Gastroesophageal sphincter (tissue), 4 donors: ENCODE data around the gene SAMD4A. TPM values are rescaled to one million over a fixed set of nuclear protein-coding genes. Genes with fewer than 3 reads are reported as not detected.

Experiments used
- ATAC-seq: fragments of 150-250 bp; one replicate; pipeline ENCODE4 v1.9.1; 2016; ENCODE audit warnings: mild to moderate bottlenecking, moderate library complexity
- H3K27ac ChIP-seq, 4 donors: fragments of 200-600 bp; sonication (generic) in 3 of 4; 1 replicate in 3 of 4; 2 replicates in 1 of 4; pipeline ENCODE4 v1.5.1; 2016 to 2019
- H3K27me3 ChIP-seq: fragments of 200-600 bp; sonication (generic); one replicate; pipeline ENCODE4 v1.5.1; 2019
- H3K36me3 ChIP-seq, 2 donors: fragments of 200-600 bp; sonication (generic); one replicate each; pipeline ENCODE4 v1.5.1; 2019; ENCODE audit warnings: control low read depth in 1 of 2
- H3K4me1 ChIP-seq, 3 donors: fragments of 200-600 bp; sonication (generic); 1 replicate in 2 of 3; 2 replicates in 1 of 3; pipeline ENCODE4 v1.5.1; 2016 to 2019; ENCODE audit warnings: control low read depth in 2 of 3
- H3K4me3 ChIP-seq, 2 donors: fragments of 200-600 bp; sonication (generic); one replicate each; pipeline ENCODE4 v1.5.1; 2019; ENCODE audit warnings: mild to moderate bottlenecking in 1 of 2, moderate library complexity in 1 of 2
- H3K9me3 ChIP-seq, 3 donors: fragments of 200-600 bp; sonication (generic); one replicate each; pipeline ENCODE4 v1.5.1; 2017 to 2019; ENCODE audit warnings: control low read depth in 2 of 3
- EP300 ChIP-seq: sonication (generic); formaldehyde crosslinking; IDR thresholded peaks from one replicate; pipeline ENCODE4 v1.6.1; 2017; ENCODE audit warnings: antibody characterized with exemption, mild to moderate bottlenecking
- POLR2A ChIP-seq, 2 donors: fragments of 450-650 bp; IDR thresholded peaks; one replicate each; pipeline ENCODE4 v1.6.1; 2017; ENCODE audit warnings: antibody characterized with exemption in 2 of 2, mild to moderate bottlenecking in 2 of 2, moderate library complexity in 1 of 2
- POLR2AphosphoS5 ChIP-seq: sonication (generic); formaldehyde crosslinking; IDR thresholded peaks from one replicate; pipeline ENCODE4 v1.6.1; 2017; ENCODE audit warnings: antibody characterized with exemption
- WGBS, 2 donors: methylation state at CpG; one replicate each; pipeline ENCODE4 v1.1.5; 2018; ENCODE audit warnings: low coverage in 1 of 2; 5-methylcytosine and 5-hydroxymethylcytosine counted together
- total RNA-seq, 4 donors: library from RNA; depleted of rRNA; stranded (reverse); fragments of >200 nt; gene quantifications; one replicate each; pipeline ENCODE4 v1.1.0, GENCODE V29; 2016
- TF ChIP-seq, protein P1 (sequence below), 4 experiments: fragments of 200-600 bp in 2 of 4; fragments of 450-650 bp in 2 of 4; sonication (generic) in 1 of 4; IDR thresholded peaks; one replicate each; pipeline ENCODE4 v1.5.1; 2017 to 2019; ENCODE audit warnings: antibody characterized with exemption in 4 of 4, mild to moderate bottlenecking in 2 of 4, moderate library complexity in 2 of 4

The SAMD4A gene
- total RNA-seq, 4 donors from 2014 or later = 65.2 to 163 (median 89.7) TPM

DNA sequence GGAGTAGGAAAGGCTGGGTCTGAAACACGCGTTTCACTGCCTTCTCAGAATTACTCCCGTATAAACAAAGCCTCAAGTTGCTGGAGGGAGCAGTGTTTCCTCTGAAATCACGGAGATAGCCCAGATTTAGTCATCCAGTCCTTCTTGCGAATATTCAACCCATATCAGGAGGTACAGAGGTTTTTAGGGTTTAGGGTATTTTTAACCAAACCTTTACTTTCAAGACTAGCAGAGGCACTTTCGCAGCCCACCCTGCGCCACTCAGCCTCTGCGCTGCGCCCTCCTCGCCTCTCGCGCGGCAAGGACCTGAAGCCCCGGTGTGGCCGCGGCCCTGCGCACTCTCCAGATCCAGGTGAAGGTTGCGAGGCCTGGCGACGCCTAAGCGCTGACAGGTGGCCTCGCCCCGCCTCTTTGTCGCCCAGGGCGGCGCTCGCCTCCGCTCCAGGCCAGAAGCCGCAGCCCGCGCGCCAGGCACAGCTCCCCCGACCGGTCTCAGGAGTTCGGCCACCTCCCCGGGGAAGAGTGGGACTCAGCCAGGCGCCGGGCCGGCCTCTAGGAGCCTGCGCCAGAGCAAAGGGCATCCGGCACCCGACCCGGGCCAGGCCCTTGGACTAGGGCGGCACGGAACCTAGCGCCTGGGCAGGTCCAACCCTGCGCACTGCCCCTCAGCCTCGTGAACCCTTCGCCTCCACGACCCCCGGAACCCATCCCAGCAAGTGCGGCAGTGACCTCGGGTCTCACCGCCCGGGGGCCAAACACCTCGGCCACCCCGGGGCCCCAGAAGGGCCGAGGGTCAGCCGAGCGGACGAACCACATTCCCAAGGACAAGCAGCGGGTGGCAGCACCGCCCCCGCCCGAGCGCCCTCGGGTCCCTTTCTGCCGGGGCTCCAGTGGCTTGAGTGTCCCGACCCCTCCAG lies 1.8 kb upstream of the SAMD4A start:
- H3K27me3 ChIP-seq = no peaks in the 10 kb centered on the region
- no peaks in the 10 kb centered on the region for H3K9me3 ChIP-seq
- H3K4me1 ChIP-seq = peaks cover 0 to 33% (median 10%) of the 10 kb centered on the region in 3 donors
- H3K27ac ChIP-seq = peak overlapping the region; percentile 91 to 100 (median 96)
- peak; percentile 44 for ATAC-seq
- 0 to 10% methylated on average over 4 to 18 of the region's 69 CpGs for WGBS, 2 donors
- H3K36me3 ChIP-seq = no peaks in the 10 kb centered on the region
- peak overlapping the region; percentile 47 to 88 for H3K4me3 ChIP-seq
- no peak for TF ChIP-seq EP300
- TF ChIP-seq, protein P1, sequence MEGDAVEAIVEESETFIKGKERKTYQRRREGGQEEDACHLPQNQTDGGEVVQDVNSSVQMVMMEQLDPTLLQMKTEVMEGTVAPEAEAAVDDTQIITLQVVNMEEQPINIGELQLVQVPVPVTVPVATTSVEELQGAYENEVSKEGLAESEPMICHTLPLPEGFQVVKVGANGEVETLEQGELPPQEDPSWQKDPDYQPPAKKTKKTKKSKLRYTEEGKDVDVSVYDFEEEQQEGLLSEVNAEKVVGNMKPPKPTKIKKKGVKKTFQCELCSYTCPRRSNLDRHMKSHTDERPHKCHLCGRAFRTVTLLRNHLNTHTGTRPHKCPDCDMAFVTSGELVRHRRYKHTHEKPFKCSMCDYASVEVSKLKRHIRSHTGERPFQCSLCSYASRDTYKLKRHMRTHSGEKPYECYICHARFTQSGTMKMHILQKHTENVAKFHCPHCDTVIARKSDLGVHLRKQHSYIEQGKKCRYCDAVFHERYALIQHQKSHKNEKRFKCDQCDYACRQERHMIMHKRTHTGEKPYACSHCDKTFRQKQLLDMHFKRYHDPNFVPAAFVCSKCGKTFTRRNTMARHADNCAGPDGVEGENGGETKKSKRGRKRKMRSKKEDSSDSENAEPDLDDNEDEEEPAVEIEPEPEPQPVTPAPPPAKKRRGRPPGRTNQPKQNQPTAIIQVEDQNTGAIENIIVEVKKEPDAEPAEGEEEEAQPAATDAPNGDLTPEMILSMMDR (IDR thresholded peaks at IDR 0.05) = peak in 2 of 4 experiments; percentile 29 to 44
- peak; percentile 63 for TF ChIP-seq POLR2AphosphoS5
- peak in 1 of 2 donors; percentile 14 for TF ChIP-seq POLR2A (IDR thresholded peaks at IDR 0.05)

DNA sequence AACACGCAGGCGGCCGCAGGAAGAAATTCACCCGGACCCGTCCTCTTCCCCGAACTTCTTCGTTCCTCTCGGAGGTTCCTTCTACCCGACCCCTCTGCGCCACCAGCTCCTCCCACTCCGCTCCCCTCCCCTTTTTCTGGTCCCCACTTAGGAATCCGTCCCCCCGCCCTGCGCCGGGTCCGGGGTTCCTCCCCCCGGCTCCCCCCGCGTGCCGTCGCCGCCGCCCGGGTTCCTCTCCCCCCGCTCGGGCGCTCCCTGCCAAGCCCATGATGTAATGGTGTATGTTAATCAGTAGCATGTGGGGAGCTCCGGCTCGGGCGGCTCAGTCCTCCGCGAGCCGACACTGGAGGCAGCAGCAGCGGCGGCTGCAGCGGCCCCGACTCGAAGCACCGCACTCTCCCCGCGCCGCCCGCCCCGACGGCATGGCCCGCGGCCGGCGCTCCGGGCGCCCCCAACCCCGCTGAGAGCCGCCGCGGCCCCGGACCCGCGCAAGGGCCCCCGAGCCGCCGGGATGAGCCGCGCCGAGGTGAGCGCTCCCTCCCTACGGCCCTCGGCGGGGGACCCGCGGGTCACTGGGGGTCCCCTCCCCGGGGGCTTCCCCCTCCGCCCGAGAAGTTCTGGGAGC lies 1.0 kb upstream of the SAMD4A start:
- no peaks in the 10 kb centered on the region for H3K36me3 ChIP-seq
- no peaks in the 10 kb centered on the region for H3K27me3 ChIP-seq
- peak; percentile 90 to 96 for TF ChIP-seq POLR2A (IDR thresholded peaks at IDR 0.05)
- TF ChIP-seq POLR2AphosphoS5 = peak; percentile 98
- no peak for TF ChIP-seq EP300
- H3K27ac ChIP-seq = peak overlapping the region; percentile 91 to 100 (median 96)
- H3K9me3 ChIP-seq = no peaks in the 10 kb centered on the region
- ATAC-seq = peak; percentile 85
- H3K4me1 ChIP-seq = peaks cover 0 to 41% (median 15%) of the 10 kb centered on the region in 3 donors
- 0% methylated on average over 3 to 9 of the region's 73 CpGs for WGBS, 2 donors
- H3K4me3 ChIP-seq = peak overlapping the region; percentile 47 to 88

DNA sequence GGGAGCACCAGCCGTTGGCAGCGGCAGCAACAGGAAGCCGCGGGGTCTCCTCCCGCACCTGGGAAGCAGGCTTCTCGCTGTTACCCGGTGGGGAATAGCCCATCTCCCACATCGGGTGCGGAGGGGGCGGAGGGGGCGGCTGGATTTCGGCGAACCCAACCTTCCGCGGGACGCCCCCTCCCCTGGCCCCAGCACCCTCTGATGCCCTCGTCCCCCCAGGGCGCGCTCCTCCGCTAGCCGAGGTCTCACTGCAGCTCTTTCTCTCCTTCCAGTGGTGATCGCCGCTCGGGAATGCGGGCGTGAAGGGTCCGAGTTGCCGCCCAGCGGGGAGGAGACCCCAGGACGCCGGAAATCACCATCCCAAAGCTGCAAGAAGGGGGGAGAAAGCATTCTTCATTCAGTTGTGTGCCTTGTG lies 303 bp downstream of the SAMD4A start:
- no peak for ATAC-seq
- TF ChIP-seq POLR2A (IDR thresholded peaks at IDR 0.05) = no peak
- TF ChIP-seq POLR2AphosphoS5 = no peak
- TF ChIP-seq, protein P1 (IDR thresholded peaks at IDR 0.05) = no peak
- no peak for TF ChIP-seq EP300
- Histone ChIP-seq H3K27ac (peak overlapping the region; percentile 91 to 100 (median 96)), H3K4me3 (peak overlapping the region; percentile 47 to 88), H3K4me1 (peaks cover 0 to 44% (median 18%) of the 10 kb centered on the region in 3 donors), H3K27me3 (no peaks in the 10 kb centered on the region), H3K9me3 (no peaks in the 10 kb centered on the region), H3K36me3 (peaks cover 0 to 2% of the 10 kb centered on the region in 2 donors)
- 0% methylated on average over 9 of the region's 31 CpGs; no CpG with 5 or more reads in 1 of the 2 donors for WGBS, 2 donors

DNA sequence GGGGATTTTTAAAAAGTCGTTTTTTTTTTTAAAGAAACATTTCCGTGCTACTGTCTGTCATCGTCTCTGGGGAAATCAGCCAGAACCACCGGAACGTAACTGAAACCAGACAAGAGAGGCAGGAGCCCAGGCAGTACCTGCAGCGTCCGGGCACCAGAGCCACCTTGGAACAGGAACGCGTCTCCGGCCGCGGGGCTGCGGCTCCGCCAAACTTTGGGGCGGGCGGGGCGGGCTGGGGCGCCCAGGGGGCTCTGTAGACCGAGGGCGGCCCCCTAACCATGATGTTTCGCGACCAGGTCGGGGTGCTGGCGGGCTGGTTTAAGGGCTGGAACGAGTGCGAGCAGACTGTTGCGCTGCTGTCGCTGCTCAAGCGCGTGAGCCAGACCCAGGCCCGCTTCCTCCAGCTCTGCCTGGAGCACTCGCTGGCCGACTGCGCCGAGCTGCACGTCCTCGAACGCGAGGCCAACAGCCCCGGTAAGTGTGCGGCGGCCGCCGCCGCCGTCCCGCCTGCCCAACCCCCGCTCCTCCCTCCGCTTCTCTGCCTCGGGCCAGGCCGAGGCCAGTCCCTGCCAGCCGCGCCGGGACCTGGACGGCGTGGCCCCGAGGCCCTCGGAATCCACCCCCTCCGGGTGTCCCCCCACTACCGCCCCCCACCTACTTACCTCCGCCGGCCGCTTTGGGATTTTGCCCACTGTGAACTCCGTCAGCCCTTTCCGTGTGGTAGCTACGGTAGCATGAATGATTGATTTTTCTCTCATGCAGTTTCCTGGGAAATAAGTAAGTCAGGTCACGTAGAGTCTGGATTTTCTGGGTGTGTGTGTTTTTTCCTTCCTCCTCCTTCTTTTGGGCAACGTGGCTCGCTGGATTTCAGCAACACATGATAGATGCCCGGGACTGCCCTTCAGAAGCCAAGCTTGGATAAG lies 972 bp downstream of the SAMD4A start:
- ATAC-seq = no peak
- H3K4me1 ChIP-seq = peaks cover 0 to 44% (median 18%) of the 10 kb centered on the region in 3 donors
- TF ChIP-seq POLR2A (IDR thresholded peaks at IDR 0.05) (peak in 1 of 2 donors; percentile 17), POLR2AphosphoS5 (peak; percentile 55), EP300 (no peak)
- TF ChIP-seq, protein P1 (IDR thresholded peaks at IDR 0.05) = peak in 1 of 4 experiments; percentile 6
- H3K27ac ChIP-seq = peak overlapping the region; percentile 91 to 100 (median 96)
- no peaks in the 10 kb centered on the region for H3K27me3 ChIP-seq
- H3K4me3 ChIP-seq = peak overlapping the region; percentile 47 to 88
- H3K9me3 ChIP-seq = no peaks in the 10 kb centered on the region
- peaks cover 0 to 4% of the 10 kb centered on the region in 2 donors for H3K36me3 ChIP-seq
- WGBS, 2 donors = 0% methylated on average over 6 of the region's 70 CpGs; no CpG with 5 or more reads in 1 of the 2 donors
